Astrocyte of the spinal cord (primary cell): ENCODE results near the gene SBK3.
A peak's percentile ranks its signal among the peaks of the same experiment; 100 is the strongest.

Experiments used
- DNase-seq: peaks from one replicate; pipeline ENCODE4 v3.0.0; 2011; ENCODE audit warnings: low read depth, low spot score
- H3K4me3 ChIP-seq: 2 replicates; pipeline ENCODE4 v1.5.1; 2011; ENCODE audit warnings: low read depth, mild to moderate bottlenecking, low read length, moderate library complexity
- CTCF ChIP-seq: IDR thresholded peaks from 2 replicates; pipeline ENCODE4 v1.5.1; 2012; ENCODE audit warnings: low read depth, mild to moderate bottlenecking, low read length, inconsistent platforms
- in situ Hi-C: cut with HindIII; loops from 2 replicates; pipeline ENCODE4 v1.10.0; 2017; ENCODE audit warnings: low sequenced_read_pairs

The SBK3 gene

GRCh38 chr19:55581145-55581822 is 35.9 kb upstream of the SBK3 start:
- TF ChIP-seq CTCF: no peak
- DNase-seq: no peak
- peak overlapping the region; percentile 96 for H3K4me3 ChIP-seq
- in situ Hi-C loops: no loop called here

- in situ Hi-C loops: no loop called here
- peak; percentile 90 for DNase-seq
- peak within 1 kb of the TSS; percentile 96 for H3K4me3 ChIP-seq
- no peak for TF ChIP-seq CTCF
Measured at GRCh38 chr19:55580628-55581144, 35.3 kb upstream of the SBK3 start, which contains the start of gene ZNF579. ZNF579 (minus strand) TSS chr19:55580848; CDS start chr19:55579639, 1,209 bp downstream.

- peak overlapping the region; percentile 96 for H3K4me3 ChIP-seq
- in situ Hi-C loops: no loop called here
- no peak for TF ChIP-seq CTCF
- DNase-seq: peak; percentile 47
Measured at GRCh38 chr19:55579766-55580621, 34.7 kb upstream of the SBK3 start.

DNA sequence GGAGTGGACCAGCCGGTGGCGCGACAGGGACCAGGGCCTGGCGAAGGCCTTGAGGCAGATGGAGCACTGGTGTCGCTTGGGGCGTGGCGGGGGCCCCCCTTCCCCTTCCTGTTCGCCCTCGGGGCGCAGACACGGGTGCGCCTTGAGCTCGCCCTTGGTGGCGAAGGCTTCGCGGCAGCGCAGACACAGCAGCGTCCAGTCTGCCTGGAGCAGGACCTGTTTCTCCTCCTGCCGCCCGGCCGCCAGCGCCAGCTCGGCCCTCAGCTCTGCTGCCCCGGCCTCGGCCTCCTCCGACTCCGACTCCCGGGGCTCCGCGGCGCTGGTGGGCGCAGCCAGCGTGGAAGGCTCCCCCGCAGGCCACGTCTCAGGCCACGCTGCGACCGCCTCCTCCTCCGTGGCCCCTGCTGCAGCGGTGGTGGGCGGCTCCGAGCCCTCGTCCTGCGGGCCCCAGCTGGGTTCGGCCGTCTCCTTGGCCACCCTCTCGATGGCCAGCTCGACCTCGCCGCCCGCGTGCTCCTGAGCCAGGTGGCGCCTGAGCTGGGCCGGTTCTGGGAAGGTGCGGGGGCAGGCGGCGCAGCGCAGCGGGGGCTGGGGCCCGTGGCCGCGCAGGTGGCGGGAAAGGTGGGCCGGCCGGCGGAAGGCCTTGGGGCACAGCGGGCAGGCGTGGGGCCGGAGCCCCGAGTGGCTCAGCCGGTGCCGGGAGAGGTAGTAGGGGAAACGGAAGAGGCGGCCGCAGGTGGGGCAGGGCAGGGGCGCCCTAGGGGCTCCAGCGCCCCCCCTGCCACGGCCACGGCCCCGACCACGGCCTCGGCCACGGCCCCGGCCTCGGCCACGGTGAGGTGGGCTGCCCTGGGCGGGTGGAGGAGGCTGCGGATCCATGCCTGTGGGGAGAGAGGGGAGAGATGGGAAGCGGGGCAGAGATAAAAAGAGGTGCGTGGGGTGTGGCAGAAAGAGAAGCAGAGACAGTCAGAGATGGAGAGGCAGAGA is 33.7 kb upstream of the SBK3 start:
- no peak for TF ChIP-seq CTCF
- no peak for DNase-seq
- in situ Hi-C loops: no loop called here
- peak overlapping the region; percentile 96 for H3K4me3 ChIP-seq

- no peak overlapping the region for H3K4me3 ChIP-seq
- DNase-seq: no peak
- in situ Hi-C loops: no loop called here
- no peak for TF ChIP-seq CTCF
Measured at GRCh38 chr19:55578031-55578760, 32.9 kb upstream of the SBK3 start.
